GM18870 (cell line): ENCODE data around the gene EFCC1.

Source experiments
- ATAC-seq: cut with Tn5 transposase; IDR thresholded peaks from one replicate; pipeline ENCODE4 v1.9.1; 2021; ENCODE audit warnings: moderate library complexity; ENCODE audit not compliant: unreplicated experiment

Gene EFCC1

DNA sequence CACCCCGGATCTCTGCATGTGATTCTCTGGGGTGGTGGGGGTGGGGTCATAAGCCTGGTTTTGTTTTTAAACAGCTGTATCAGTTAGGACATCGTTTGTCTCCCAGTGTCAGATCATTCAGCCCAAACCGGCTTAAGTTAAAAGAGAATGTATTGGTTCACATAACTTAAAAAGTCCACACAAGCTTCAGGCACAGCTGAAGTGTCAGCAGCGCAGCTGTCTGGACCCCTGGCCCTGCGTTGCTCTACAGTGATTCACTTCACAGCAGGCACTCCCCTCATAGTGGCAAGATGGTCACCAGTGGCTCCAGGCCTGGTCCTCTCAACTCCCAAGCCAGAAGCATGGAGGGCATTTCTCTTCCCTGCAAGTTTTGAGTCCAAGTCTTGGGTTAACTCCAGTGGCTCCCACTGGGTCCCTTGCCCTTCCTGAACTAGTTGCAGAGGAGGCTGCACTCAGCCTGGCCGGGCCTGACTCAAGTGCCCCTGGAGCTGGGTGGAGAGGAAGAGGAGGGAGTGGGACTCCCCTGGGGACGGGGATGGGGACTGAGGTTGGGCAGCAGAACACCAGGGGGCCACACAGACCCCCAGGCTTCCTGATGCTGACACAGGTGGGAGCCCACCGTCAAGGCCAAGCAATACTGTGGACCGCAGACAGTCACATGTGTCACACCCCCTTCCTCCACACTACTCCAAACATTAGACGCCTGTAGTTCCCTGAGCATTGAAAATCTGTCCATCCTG is 30.5 kb downstream of the EFCC1 start:
- no peak for ATAC-seq

DNA sequence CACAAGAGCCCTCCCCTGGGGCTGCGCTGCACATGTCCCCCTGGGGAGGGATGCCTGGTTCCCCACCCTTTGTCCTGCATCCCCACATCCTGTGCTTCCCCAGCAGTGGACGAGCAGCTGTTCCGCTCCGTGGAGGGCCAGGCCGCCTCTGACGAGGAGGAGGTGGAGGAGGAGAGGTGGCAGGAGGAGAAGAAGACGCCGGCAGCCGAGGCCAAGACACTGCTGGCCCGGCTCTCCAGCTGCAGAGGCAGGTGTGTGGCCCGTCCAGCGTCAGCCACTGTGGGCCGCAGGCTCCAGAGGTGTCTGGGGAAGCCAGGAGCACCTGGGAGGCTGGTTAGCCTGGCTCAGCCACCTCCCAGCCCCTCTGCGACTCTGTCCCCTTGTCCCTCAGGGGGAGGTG is 31.6 kb downstream of the EFCC1 start:
- no peak for ATAC-seq

DNA sequence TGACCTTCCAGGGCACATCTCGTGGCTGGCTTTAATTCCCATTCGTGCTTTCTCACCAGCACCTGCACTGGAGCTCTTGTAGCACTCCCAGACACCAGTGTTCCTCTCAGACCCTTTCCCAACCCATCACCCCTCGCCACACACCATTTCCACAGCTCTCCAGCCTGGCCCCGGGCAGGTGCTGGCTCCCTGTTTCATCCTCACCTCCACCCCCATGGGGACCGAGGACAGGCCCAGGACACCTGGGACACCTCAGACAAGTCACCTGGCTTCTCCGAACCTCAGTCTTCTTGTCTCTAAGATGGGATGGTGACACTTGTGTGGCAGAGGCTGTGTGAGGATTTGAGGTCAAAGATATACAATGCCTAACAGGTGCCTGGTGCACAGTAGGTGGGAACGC is 32.0 kb downstream of the EFCC1 start:
- ATAC-seq, result no peak

DNA sequence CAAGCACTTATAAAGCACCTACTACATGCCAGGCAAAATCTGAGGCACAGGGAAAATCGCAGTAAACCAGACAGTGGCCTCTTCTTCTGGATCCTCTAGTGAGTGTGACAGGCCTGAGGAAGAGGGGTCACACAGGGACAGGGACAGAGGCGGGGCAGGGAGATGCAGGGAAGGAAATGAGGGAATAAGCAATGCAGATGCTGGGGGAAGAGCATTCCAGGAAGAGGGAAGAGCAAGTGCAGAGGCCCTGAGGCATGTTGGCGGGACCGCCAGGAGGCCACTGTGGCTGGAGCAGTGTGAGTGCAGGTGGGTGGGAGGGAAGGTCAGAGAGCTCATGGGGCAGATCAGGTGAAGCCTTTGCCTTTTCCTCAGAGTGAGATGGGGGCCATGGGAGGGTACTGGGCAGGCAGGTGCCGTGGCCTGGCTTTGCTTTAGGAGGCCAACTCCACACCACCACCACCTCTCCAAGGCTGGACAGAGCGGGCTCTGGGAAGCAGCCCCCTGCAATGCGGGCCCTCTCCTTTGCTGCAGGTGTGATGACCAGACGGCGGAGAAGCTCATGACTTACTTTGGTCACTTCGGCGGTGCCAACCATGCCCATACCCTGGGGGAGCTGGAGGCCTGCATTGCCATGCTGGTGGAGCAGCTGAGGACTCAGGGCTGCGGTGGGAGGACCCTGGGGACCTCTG is 32.7 kb downstream of the EFCC1 start:
- no peak for ATAC-seq

DNA sequence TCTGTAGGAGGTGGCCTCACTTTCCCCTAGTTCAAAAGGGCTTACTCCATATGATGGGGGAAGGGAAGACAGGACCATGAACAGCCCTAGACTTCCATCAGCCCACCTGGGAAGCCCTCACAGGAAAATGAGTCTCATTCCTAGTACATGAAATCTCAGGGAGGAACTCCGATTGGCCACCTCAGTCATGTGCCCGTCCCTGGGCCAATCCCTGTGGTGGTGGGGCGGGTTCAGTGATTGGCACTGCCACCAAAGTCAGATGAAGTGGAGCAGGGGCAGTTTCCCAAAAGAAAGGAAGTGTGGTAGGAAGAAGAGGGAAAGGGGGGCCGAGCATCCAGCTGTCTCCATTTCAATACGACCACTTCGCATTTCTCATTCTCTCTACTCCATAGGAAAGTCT is 33.5 kb downstream of the EFCC1 start:
- no peak for ATAC-seq

DNA sequence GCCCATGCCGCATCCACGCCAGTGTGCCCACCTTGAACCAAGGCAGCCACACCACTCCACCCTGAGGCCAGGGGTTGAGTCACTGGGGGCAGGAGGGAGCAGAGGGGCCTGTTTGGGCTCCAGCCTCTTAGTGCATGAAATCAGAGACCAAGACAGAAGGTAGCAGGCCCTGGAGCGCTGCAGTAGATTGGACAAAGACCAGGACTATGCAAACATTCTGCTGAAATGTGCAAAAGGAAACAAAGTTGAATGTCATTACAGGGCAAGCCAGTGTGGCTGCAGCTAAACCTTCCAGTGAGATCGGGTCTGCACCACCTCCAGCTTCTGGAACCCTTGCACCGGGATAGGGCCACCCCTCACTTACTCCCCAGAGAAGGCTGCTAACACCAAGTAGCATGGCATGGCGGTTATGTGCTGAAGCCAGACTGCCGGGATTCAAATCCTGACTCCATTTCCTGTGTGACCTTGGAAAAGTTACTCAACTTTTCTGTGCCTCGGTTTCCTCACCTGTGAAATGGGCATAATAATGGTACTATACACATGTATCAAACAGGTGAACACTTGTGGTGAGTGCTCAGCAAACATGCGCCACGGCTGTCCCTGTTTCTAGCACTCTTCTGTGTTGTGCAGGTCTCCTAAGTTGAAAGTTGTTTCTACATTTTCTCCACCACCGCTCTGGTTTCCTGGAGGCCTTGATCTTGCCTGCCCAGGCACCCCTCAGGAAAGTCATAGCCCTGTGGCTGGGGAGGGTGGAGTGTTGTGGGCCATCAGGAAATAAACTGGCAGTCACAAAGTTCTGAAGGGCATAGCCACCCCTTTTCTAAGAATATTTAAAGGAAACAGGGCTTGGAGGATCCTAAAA is 34.5 kb downstream of the EFCC1 start:
- ATAC-seq, result no peak

DNA sequence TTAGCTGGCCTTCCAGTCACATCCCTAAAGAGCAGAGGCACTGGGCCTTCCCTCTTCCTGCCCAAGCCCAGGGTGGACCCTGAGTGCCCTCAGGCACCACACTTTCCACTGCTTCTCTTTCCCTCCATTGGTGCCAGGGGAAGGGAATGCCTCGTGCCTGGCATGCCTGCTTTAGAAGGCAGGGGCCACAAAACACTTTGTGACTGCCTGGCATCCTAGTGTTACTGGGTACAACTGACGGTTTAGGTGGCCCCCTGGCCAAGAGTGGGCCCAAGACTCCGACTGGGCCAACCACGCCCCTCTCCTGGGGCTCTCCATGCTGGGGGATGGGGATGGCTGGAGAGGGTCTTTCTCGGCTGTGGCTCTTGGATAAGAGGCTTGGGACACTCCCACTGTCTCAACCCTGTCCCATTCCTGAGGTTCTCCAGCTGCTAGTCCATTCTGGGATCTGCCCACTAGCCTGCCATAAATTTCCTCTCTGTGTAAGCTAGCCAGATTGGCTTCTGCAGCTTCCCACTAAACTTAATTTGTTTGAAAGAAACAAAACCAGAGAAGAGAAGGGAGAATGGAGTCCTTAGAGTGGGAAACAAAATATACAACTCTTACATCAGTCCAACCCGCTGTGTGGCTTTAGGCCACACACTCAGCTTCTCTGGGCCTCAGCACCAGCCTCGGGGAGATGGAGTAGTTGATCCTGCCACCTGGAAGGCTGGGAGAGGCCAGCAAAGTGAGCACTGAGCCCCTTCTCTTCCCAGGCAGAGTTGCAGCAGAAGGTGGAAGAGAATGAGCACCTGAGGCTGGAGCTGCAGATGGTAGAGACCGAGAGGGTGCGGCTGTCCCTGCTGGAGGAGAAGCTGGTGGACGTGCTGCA is 35.4 kb downstream of the EFCC1 start:
- no peak for ATAC-seq

DNA sequence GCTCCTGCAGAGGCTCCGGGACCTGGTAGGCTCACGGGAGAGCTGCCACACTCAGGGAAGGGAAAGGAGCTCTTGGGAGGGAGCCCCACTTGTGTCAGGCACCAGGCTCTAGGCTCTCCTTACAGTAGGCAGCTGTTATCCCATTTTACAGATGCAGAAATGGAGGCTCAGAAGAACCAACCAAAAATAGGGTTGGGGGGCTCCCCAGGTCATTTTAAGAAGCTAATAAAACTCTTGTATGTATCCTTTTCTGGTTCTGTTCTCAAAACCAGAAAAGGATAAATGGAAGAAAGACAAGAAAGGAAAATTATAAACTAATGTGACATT is 36.0 kb downstream of the EFCC1 start:
- ATAC-seq, result no peak

DNA sequence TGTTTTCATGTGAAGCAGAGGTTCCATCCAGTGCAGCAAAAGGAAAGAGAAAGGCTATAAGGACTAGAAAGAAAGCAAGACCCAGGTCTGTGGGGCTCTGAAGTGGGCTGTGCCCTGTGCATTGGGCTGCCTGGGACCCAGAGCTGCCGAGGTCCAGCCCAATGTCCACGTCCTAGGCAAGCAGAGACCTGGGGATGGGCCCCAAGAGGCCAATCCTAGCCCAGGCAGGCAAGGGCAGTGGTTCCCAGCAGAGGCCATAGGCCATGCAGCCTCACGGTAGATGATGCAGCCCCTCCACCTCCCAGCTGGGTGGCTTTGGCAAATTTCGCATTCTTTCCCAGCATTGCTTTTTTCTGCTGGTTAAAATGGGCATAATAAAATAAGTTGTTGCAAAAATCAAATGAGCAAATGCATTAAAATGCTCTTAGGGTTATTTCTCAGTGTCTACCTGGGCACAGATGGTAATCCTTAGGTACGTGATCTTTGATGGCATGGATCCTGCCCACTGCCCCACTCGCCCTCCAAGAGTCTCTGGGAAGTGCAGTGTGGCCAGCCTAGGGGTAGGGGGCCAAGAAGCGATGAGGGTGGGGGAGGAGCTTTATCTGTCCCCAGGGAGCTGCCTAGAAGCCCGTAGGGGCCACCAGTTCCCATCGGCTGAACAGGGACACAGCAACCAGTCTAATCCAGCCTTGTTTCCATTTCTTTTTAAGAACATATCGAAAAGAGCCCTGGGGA is 37.2 kb downstream of the EFCC1 start:
- no peak for ATAC-seq

DNA sequence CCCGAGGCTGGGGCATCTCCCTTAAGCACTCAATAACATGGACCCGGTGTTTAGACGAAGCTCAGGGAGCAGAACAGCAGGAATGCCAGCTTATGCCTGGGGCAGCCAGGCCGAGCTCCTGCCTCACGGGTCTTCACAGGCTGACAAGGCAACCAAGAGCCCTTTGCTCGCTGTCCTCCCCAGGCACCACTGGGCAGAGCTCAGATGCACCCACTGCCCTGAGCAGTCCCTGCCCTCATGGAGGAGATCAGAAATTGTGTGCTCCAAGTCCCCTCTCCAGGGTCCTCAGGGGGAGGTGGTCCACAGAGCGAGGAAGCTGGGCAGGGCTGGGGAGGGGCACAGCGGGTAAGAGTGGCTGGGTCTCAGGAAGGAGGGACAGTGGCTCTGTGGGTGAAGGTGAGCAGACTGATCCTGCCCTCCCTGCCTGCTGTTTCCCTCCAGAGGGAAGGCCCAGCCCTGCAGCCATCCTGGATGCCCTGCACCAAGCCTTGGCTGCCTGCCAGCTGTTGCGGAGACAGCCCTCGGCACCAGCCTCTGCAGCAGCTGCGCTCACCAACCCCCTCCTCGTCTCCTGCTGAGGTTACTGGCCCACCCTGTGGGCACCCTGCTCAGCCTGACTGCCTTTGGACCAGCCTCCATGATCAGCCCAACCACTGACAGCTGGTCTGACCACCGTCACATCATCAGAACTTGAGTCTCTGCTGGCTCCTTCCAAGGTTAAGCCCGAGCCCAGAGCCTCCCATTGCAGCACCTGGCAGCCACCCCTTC is 38.4 kb downstream of the EFCC1 start:
- ATAC-seq, result no peak

DNA sequence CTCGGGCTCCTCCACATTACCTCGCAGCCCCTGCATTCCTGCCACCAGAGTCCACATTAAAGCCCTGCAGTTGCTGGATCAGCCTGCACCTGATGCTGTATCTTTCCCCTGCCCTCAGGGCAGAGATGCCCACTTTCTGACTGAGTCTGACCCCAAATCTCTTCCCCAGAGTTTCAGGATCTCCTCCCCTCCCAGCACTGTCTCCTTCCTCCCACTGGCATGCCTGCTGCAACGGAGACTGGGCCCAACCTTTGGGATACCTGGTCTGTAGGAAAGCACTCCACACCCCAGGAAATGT is 38.9 kb downstream of the EFCC1 start:
- no peak for ATAC-seq

DNA sequence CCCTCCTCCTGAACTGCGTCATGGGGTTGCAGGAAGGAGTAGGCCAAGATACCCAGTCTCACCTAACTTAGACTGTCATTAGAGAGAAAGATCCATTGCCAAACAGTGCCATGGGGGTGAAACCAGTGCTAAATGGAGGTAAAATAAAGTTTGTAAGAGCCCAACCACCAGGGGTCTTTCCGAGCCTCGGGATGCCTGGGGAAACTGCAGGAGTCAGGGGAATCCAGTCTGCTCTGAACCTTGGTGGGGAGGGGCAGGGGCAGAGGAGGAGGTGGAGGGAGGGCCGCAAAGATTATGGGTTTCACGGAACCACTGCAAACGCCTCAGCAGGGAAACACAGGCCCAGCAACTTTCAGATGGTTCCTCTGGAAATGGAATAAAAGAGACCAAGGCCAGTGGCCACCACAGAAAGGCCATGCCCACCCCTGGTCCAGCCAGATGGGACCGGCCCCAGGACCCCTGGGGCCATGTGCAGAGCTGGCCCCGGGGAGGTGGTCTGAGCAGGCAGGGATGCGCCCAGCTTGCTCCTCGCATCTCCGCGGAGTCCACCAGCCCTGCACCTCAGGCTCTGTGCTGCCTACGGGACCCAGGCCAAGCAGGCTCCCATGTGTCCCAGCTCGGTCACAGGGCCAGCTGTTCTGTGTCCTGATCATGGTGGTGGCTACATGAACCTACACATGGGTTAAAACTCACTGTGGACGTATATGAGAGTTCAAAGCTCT is 39.6 kb downstream of the EFCC1 start:
- ATAC-seq, result no peak

DNA sequence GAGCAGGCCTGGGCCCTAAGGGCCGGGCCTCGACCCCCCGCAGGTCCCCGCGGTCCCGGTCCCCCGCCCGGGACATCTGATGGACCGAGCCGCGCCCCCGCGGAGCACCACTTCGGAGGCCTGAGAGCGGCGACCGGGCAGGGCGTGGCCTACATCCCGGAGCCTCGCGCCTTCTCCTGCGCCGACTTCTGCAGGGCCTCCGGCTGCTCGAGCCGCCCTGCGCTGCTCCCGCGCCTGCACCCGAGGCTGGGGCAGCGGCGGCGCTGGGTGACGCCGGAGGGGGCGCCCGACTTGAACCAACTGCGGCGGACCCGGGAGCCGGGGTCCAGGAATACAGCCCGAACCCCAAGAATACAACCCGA is 44.6 kb downstream of the EFCC1 start:
- ATAC-seq, result no peak

DNA sequence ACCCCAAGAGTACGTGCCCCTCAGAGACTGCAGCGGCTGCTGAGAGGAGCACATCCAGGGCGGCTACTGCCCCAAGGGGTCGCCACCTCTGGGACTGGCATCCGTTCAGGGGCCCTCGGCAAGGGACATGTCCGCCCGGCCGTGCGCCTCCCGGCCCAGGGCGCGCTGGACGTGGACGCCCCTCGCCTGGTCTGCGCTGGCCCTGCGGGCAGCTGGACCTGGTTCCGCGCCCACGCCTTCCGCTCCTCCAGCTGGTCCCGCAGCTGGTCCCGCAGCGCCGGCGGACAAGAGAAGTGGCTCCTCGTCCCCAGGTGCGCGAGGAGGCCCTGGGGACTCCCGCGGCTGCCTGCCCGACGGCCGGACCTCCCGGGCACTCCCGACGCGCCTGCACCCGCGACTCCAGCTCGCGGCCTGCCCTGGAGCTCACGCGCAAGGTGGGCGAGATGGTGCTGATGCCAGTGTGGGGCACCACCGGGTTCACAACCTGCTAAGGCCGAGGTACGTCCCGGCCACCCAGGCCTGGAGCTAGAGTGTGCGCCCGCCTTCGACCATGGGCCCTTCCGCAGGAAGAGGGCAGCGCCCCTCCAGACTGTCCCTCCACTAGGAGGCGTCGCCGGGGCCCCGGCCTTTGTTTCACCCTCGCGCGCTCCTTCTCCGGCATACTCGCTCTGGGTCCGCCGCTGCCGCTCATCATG is 45.1 kb downstream of the EFCC1 start:
- ATAC-seq, result no peak

DNA sequence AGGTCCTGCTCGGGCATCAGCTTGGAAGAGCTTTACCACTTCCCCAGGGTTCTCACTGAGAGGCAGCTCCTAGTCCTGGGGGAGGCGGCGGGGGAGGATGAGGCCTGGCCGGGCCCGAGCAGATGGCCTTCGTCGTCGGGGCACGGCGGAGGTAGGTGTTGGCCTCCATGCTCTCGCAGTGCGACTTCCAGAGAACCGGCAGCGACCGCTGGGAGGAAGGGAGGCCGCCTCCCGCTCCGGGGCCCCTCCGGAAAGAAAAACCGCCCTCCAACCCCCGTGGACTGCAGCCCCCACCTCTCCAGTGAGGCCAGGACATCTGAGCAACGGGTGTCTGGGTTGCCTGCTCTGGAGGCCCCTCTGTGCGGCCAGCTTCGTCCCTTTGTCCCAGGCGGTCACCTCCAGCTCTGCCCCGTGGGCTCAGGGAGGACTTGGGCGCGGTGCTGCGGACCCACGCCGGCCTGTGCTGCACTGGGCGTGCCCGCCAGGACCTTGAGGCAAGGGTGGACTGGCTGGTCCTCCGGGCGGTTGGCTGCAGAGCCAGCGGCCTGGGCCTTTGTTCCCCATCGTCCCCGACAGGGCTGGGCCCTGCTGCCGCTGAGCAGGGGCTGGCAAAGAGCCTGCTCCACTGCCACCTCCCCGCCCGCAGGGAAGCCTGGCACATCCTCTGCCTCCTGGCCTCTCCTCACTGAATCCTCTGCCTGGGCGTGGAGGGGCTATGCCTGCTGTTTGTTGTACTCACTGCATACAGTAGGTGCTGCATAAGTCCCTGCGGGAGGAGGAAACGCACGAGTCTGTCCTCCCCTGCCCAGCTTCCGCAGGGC is 45.8 kb downstream of the EFCC1 start:
- ATAC-seq, result no peak

DNA sequence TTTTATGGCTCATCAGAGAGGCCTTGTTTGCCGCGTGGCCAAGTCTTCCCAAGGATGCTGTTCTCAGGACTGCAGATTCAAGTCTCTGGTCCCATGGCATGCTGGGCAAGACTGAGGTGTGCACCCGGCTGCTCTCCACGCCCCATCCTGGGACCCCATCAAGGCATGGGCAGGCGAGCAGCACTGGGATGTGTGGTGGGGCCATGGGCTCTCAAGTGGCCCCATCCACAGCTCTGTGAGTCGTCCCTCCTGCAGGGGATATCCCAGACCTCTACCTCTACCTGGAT is 46.4 kb downstream of the EFCC1 start:
- no peak for ATAC-seq

DNA sequence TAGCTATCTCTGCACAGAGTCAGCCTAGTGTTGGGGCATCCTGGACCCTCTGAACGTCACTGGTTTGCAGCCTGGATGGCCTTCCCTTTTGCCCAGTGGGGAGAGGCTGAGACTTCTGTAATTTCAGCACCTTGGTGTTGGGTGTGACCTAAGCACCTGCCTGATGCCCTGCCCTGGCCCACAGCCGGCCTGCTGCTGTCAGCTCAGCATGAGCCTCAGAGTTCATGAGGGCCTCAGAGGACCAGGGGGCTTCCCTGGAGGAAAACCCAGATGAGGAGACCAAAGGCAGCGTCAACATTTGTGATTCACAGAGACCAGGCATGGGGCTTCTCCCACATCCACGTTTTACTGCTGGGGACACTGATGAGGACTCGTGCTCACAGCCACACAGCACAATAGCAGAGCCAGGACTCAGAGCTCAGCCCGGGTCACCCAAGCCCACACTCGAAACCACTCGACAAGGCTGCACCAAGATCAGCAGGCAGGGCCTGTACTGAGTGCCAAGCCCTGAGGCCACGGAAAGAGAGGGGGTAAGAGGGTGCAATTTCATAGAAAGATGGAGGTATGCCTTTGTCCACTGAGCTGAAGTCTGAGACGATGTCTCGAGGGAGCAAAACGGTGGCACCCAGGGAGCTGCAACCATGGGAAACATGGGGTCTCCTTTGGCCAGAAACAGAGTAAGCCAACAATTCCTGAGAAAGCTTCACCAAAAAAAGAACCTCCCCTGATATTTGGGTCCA is 49.6 kb downstream of the EFCC1 start:
- no peak for ATAC-seq
